GM12875 (cell line): Measurements from ENCODE around the gene KRTCAP2.
"Not testable (repeated sequence)": the region's sequence is repeated elsewhere in the genome, so short reads cannot be mapped to it uniquely, and the experiment has no call there.

Experiments used
- H3K4me3 ChIP-seq: one replicate; pipeline ENCODE4 v1.5.1; 2011; ENCODE audit warnings: low read depth, low read length, control low read depth
- CTCF ChIP-seq: IDR thresholded peaks from 2 replicates; pipeline ENCODE4 v1.5.1; 2011; ENCODE audit warnings: low read depth, mild to moderate bottlenecking, control low read depth, inconsistent platforms, low read length, moderate library complexity, borderline replicate concordance; ENCODE audit not compliant: insufficient read depth

The KRTCAP2 gene

DNA sequence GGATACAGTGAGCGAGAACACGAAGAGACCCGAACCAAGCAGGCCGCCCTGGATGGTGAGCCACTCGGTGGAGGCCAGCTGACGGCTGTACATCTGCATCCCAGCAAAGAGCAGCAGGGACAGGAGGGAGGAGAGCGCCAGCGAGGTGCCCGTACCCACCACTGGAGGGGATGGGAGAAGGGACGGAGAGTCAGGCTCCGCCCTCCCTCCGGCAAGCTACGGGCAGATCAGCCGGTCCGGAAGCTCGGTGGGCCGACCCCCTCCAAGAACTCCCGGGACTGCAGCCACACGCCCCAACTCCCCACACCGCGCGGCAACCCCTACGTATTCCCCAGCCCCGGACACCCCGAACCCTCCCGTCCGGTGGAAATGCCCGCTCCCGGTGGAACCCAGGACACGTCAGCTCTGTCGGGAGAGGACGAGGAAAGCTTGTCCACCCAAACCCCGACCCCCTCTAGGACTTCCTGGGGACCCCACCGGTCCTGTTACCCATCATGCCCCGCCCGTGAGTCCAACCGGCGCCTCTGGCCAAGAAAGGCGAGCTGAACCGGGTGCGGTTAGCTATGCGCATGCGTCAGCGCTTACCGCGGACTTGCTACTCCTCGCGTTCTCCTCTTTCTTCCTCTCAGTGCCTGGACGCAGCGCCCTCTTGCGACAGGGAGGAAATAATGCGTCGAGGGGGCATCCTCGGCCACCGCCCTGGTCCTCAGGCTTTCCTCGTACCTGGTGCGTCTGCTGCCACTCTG lies at the start of gene KRTCAP2:
Gene KRTCAP2, minus strand, starts transcription at position 573 of the 746 bp plus-strand sequence. Its CDS starts 80 bp downstream, at position 493.
- TF ChIP-seq CTCF: peak; percentile 94
- H3K4me3 ChIP-seq: peak within 1 kb of the TSS; percentile 89

DNA sequence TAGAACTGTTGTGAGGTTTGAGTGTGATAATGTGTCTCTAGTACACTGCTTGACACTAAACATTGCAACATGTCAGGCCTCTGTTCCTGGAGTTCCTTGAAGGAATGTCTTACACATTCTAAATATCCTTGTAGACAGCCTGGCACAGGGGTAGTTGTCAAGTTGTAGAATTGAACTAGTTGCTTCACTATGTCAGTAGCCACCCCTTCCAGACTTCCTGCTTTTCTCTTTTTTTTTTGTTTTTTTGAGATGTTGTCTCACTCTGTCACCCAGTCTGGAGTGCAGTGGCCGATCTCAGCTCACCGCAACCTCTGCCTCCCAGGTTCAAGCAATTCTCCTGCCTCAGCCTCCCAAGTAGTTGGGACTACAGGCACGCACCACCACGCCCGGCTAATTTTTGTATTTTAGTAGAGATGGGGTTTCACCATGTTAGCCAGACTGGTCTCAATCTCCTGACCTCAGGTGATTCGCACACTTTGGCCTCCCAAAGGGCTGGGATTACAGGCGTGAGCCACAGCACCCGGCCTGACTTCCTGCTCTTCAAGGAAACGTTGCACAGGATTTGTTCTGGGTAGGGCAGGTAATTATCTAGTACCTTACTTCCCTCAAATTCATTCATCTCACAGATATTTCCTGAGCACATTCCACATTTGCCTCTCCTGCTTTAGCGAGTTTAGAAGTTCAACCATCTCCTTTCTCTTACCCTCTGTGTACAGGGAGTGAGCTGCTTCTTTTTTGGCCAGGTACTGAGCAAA lies 47.3 kb upstream of the KRTCAP2 start:
- H3K4me3 ChIP-seq: not testable (repeated sequence)

DNA sequence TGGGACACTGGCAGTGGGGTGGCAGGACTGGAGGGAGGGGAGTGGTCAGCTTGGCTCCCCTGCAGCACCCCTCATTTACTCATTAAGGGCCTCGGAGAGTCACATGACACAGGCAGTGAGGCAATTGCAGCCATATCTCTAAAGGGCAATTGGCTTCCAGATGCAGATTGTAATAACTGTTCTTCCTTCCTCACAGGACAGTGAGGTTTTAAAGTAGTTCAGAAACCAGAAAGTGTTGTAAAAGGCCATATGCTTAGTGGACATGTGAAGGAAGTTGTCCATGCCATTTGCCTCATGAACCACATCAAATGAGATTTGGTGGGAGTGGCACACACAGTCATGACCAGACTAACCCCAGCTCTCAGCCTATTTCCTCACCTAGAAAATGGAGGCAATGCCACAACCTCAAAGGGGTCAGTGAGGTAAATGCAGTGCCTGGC lies 46.5 kb upstream of the KRTCAP2 start:
- H3K4me3 ChIP-seq: no peak overlapping the region
- no peak for TF ChIP-seq CTCF

GRCh38 chr1:155218854-155219591 lies 45.9 kb upstream of the KRTCAP2 start:
- no peak for TF ChIP-seq CTCF
- no peak overlapping the region for H3K4me3 ChIP-seq

DNA sequence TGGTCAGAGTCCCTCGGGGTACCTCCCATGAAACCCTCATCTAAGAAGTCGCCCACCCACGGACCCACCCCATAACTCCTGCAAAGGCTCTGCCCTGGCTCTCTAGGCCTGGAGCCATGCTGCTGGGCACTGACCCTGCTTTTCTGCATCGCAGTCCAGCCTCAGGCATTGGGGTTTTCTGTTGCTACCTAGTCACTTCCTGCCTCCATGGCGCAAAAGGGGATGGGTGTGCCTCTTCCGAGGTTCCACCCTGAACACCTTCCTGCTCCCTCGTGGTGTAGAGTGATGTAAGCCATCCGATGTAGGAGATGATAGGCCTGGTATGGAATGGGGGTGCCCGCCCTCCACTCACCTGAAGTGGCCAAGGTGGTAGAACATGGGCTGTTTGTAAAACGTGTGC lies 41.6 kb upstream of the KRTCAP2 start:
- H3K4me3 ChIP-seq: not testable (repeated sequence)

GRCh38 chr1:155212051-155212440 lies 38.9 kb upstream of the KRTCAP2 start:
- H3K4me3 ChIP-seq: not testable (repeated sequence)

GRCh38 chr1:155211381-155212050 lies 38.4 kb upstream of the KRTCAP2 start:
- not testable (repeated sequence) for H3K4me3 ChIP-seq

DNA sequence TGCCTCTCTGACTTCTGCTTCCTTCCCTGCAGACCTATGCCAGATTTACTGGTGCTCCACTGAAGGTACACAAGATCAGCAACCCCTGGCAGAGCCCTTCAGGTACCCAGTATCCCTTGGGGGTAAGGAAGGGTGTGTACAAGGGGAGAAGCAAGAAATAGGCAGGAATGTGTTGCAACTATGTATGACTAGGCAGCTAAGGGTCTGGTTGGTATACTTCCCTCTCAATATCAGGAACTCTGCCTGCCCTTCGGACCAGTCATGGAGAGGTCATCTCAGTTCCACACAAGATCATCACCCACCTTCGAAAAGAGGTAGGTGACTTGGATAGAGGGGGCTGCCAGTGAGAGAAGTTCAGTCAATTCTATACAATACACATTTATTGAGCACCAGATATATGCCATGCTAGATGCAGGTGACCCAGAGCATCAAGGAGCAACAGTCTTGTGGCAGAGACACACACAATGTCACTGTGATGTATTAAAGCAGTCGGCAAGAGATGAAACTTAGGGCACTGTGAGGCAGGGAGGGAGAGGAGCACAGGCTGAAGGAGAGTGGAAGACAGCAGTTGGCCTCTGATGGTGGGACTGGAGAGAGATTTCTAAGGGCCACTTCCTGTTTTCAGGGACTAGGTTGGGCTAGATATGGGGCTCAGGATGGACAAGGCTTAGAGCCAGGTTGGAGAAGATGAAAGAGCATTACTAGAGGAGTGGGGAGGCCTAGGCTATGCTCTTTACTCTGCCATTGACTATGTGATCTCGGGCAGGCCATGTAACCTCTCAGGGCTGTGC lies 37.4 kb upstream of the KRTCAP2 start:
- no peak for TF ChIP-seq CTCF
- H3K4me3 ChIP-seq: no peak overlapping the region
